ENCODE data around the gene GALNT2. TPM values are rescaled to one million over a fixed set of nuclear protein-coding genes. Genes with fewer than 3 reads are reported as not detected.

GALNT2 gene
- total and polyA plus RNA-seq, 2 donors (not counting 1 experiment from before 2014, with no cell fraction given) = 19.0 to 184 TPM

DNA sequence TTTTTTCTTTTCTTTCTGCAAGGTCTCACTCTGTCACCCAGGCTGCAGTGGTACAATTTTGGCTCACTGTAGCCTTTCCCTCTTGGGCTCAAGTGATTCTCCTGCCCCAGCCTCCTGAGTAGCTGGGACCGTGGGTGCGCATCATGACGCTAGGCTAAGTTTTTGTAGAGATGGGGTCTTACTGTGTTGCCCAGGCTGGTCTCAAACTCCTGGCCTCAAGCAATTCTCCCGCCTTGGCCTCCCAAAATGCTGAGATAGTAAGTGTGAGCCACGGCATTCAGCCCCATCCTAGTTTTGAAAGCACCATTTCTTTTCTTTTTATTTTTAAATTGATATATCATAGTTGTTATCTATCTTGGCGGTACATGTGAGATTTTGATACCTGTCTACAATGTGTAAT lies 140.6 kb downstream of the GALNT2 start:
- Mint-ChIP-seq H3K9me3 (ENCODE audit: insufficient read depth) (no peaks in the 10 kb centered on the region), H3K27ac (no peak overlapping the region), H3K27me3 (no peaks in the 10 kb centered on the region), H3K4me1 (peaks cover 62% of the 10 kb centered on the region), H3K4me3 (no peak overlapping the region)
- Histone ChIP-seq H3K79me2 (ENCODE audit: control insufficient read depth, insufficient read depth, low read length) (peaks cover 6% of the 10 kb centered on the region), H3K9me3 (ENCODE audit: control extremely low read depth in 1 of 3, control insufficient read depth in 2 of 3, insufficient read depth in 1 of 3, low read length in 2 of 3) (peaks cover 0 to 7% (median 0%) of the 10 kb centered on the region in 3 donors), H3K27me3 (replicated peaks in 1 of 4; ENCODE audit: control extremely low read depth in 1 of 4, control insufficient read depth in 3 of 4, insufficient read depth in 4 of 4, low read length in 3 of 4) (no peaks in the 10 kb centered on the region), H3K9ac (ENCODE audit: low read length) (no peak overlapping the region), H3K27ac (ENCODE audit: low read length in 2 of 2) (no peak overlapping the region), H4K20me1 (ENCODE audit: control insufficient read depth, insufficient read depth, low read length, poor library complexity, severe bottlenecking) (no peaks in the 10 kb centered on the region), H2AFZ (ENCODE audit: insufficient read depth, low read depth, low read length, poor library complexity, severe bottlenecking) (no peak overlapping the region), H3K36me3 (replicated peaks in 1 of 2; ENCODE audit: control extremely low read depth in 1 of 2, control insufficient read depth in 1 of 2, extremely low read depth in 1 of 2, insufficient read depth in 2 of 2, low read length in 1 of 2) (peaks cover 10 to 17% of the 10 kb centered on the region in 2 experiments), H3K4me2 (replicated peaks; ENCODE audit: low read depth, low read length, poor library complexity, severe bottlenecking) (no peak overlapping the region), H3K4me1 (ENCODE audit: control insufficient read depth in 2 of 2, insufficient read depth in 2 of 2, low read length in 2 of 2) (peaks cover 47 to 49% of the 10 kb centered on the region in 2 donors), H3K4me3 (ENCODE audit: control extremely low read depth in 1 of 5, extremely low read depth in 1 of 5, insufficient read depth in 1 of 5, low read depth in 2 of 5, low read length in 4 of 5) (no peak overlapping the region)
- CTCF ChIA-PET = interaction anchor here (1.4 to 1.6 kb wide), 2 partner anchors 14 to 98 kb away, joined by 3 to 10 read pairs; no protein-coding TSS in a partner anchor
- TF ChIP-seq EZH2 (IDR thresholded peaks at IDR 0.05; ENCODE audit: borderline replicate concordance, insufficient read depth, low read depth, low read length, poor library complexity, severe bottlenecking) = no peak
- TF ChIP-seq, protein P1, sequence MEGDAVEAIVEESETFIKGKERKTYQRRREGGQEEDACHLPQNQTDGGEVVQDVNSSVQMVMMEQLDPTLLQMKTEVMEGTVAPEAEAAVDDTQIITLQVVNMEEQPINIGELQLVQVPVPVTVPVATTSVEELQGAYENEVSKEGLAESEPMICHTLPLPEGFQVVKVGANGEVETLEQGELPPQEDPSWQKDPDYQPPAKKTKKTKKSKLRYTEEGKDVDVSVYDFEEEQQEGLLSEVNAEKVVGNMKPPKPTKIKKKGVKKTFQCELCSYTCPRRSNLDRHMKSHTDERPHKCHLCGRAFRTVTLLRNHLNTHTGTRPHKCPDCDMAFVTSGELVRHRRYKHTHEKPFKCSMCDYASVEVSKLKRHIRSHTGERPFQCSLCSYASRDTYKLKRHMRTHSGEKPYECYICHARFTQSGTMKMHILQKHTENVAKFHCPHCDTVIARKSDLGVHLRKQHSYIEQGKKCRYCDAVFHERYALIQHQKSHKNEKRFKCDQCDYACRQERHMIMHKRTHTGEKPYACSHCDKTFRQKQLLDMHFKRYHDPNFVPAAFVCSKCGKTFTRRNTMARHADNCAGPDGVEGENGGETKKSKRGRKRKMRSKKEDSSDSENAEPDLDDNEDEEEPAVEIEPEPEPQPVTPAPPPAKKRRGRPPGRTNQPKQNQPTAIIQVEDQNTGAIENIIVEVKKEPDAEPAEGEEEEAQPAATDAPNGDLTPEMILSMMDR (IDR thresholded peaks at IDR 0.05) = no peak
- POLR2A ChIA-PET = no interaction called here
- DNase-seq (no peak), ATAC-seq (ENCODE audit: low read depth) (no peak)
- 60% methylated on average over 1 of the region's 6 CpGs for WGBS (ENCODE audit: insufficient coverage)
- intact Hi-C loops (cut with micrococcal nuclease) = loop anchor here (5.0 kb wide), 1 partner anchor 85 kb away; no protein-coding TSS in a partner anchor

DNA sequence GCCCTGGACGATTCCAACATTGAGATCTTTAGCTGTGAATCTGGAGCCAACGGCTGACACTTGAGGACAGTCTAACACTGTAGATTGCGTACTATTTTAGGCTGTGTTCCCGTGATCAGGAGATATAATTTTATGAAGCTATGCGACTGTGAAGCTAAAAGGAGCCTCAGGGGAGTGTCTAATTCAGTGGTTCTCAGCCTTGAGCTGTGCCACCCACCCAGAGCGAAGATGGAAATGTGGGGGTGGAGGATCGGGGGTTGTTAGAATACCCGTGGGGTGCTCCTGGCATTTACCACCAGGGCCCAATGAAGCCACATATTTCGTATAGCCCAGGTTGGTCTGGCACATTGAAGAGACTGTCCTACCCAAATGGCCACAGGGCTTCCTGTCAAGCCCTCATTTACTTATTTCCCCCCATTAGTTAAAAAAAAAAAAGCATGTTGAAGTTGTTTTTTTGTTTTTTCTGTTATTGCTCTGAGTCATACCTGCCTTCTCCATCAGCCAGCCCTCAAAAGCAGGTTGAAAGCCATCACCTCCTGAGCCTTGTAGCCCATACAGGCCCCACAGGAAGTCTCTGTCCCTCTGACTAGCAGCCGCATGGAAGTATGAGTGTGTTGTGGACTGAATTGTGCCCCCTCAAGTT lies 141.7 kb downstream of the GALNT2 start:
- H3K9me3 ChIP-seq (ENCODE audit: control extremely low read depth in 1 of 3, control insufficient read depth in 2 of 3, insufficient read depth in 1 of 3, low read length in 2 of 3) = peaks cover 0 to 7% (median 0%) of the 10 kb centered on the region in 3 donors
- 12% methylated on average over 8 of the region's 10 CpGs for whole genome bisulfite sequencing (ENCODE audit: insufficient coverage)
- H3K36me3 ChIP-seq (replicated peaks in 1 of 2; ENCODE audit: control extremely low read depth in 1 of 2, control insufficient read depth in 1 of 2, extremely low read depth in 1 of 2, insufficient read depth in 2 of 2, low read length in 1 of 2) = peaks cover under 1 to 13% of the 10 kb centered on the region in 2 experiments
- no peaks in the 10 kb centered on the region for H3K9me3 Mint-ChIP-seq (ENCODE audit: insufficient read depth)
- ATAC-seq (ENCODE audit: low read depth) (peak; percentile 53), DNase-seq (peak; percentile 59)
- H2AFZ ChIP-seq (ENCODE audit: insufficient read depth, low read depth, low read length, poor library complexity, severe bottlenecking) = peak overlapping the region; percentile 63
- H3K27me3 ChIP-seq (replicated peaks in 1 of 4; ENCODE audit: control extremely low read depth in 1 of 4, control insufficient read depth in 3 of 4, insufficient read depth in 4 of 4, low read length in 3 of 4) = no peaks in the 10 kb centered on the region
- peak overlapping the region; percentile 63 to 75 for H3K27ac ChIP-seq (ENCODE audit: low read length in 2 of 2)
- no peak for TF ChIP-seq EZH2 (IDR thresholded peaks at IDR 0.05; ENCODE audit: borderline replicate concordance, insufficient read depth, low read depth, low read length, poor library complexity, severe bottlenecking)
- TF ChIP-seq, protein P1 (IDR thresholded peaks at IDR 0.05) = no peak
- H3K4me3 Mint-ChIP-seq = peak overlapping the region; percentile 44
- H4K20me1 ChIP-seq (ENCODE audit: control insufficient read depth, insufficient read depth, low read length, poor library complexity, severe bottlenecking) = no peaks in the 10 kb centered on the region
- CTCF ChIA-PET = interaction anchor here (0.8 to 2.0 kb wide), 5 partner anchors 13 to 100 kb away, joined by 3 to 10 read pairs (median 3); no protein-coding TSS in a partner anchor
- H3K9ac ChIP-seq (ENCODE audit: low read length) = no peak overlapping the region
- POLR2A ChIA-PET = no interaction called here
- H3K79me2 ChIP-seq (ENCODE audit: control insufficient read depth, insufficient read depth, low read length) = peaks cover 6% of the 10 kb centered on the region
- no peaks in the 10 kb centered on the region for H3K27me3 Mint-ChIP-seq
- no peak overlapping the region for H3K4me3 ChIP-seq (ENCODE audit: control extremely low read depth in 1 of 5, extremely low read depth in 1 of 5, insufficient read depth in 1 of 5, low read depth in 2 of 5, low read length in 4 of 5)
- peak overlapping the region; percentile 53 for H3K4me2 ChIP-seq (replicated peaks; ENCODE audit: low read depth, low read length, poor library complexity, severe bottlenecking)
- peak overlapping the region; percentile 96 for H3K27ac Mint-ChIP-seq
- peaks cover 70% of the 10 kb centered on the region for H3K4me1 Mint-ChIP-seq
- H3K4me1 ChIP-seq (ENCODE audit: control insufficient read depth in 2 of 2, insufficient read depth in 2 of 2, low read length in 2 of 2) = peaks cover 58 to 59% of the 10 kb centered on the region in 2 donors
- intact Hi-C loops (cut with micrococcal nuclease) = loop anchor here (5.0 kb wide), 1 partner anchor 86 kb away; no protein-coding TSS in a partner anchor
